Thoracic aorta (tissue), 2 donors: ENCODE results near the gene EEFSEC. TPM values are rescaled to one million over a fixed set of nuclear protein-coding genes. Genes with fewer than 3 reads are reported as not detected.

Experiments used
- ATAC-seq: fragments of 150-250 bp; one replicate; pipeline ENCODE4 v1.8.0; 2017; ENCODE audit warnings: low read depth; ENCODE audit not compliant: insufficient number of reproducible peaks, low FRiP score
- DNase-seq: peaks from one replicate; pipeline ENCODE4 v3.0.0-alpha.2; 2020; ENCODE audit warnings: low spot score
- H3K27ac ChIP-seq, 2 donors: fragments of 200-600 bp; sonication (generic); 1 replicate in 1 of 2; 2 replicates in 1 of 2; pipeline ENCODE4 v1.5.1; 2016; ENCODE audit warnings: mild to moderate bottlenecking in 2 of 2, moderate library complexity in 2 of 2
- H3K27me3 ChIP-seq: fragments of 200-600 bp; sonication (generic); replicated peaks from 2 replicates; pipeline ENCODE4 v1.6.0; 2016; ENCODE audit warnings: mild to moderate bottlenecking; ENCODE audit not compliant: insufficient read depth
- H3K36me3 ChIP-seq: fragments of 200-600 bp; sonication (generic); one replicate; pipeline ENCODE4 v1.5.1; 2016
- H3K4me1 ChIP-seq, 2 donors: fragments of 200-600 bp; sonication (generic); 1 replicate in 1 of 2; 2 replicates in 1 of 2; pipeline versions ENCODE4 v1.5.1 to v1.6.0; 2016; ENCODE audit warnings: low read depth in 2 of 2, mild to moderate bottlenecking in 1 of 2; ENCODE audit not compliant: control insufficient read depth in 1 of 2
- H3K4me3 ChIP-seq: fragments of 200-600 bp; sonication (generic); 2 replicates; pipeline ENCODE4 v1.5.1; 2016; ENCODE audit warnings: mild to moderate bottlenecking
- H3K9me3 ChIP-seq: fragments of 200-600 bp; sonication (generic); 2 replicates; pipeline ENCODE4 v1.5.1; 2016
- total RNA-seq, 2 donors: library from RNA; depleted of rRNA; stranded (reverse); fragments of >200 nt; gene quantifications; one replicate each; pipeline versions ENCODE4 v1.1.0 to v1.2.3, GENCODE V29; 2016
- TF ChIP-seq, protein P1 (sequence below): fragments of 200-600 bp; sonication (generic); IDR thresholded peaks from one replicate; pipeline ENCODE4 v1.5.1; 2019; ENCODE audit warnings: antibody characterized with exemption

The EEFSEC gene
- total RNA-seq, 2 donors from 2014 or later, result 16.1 to 17.5 TPM

DNA sequence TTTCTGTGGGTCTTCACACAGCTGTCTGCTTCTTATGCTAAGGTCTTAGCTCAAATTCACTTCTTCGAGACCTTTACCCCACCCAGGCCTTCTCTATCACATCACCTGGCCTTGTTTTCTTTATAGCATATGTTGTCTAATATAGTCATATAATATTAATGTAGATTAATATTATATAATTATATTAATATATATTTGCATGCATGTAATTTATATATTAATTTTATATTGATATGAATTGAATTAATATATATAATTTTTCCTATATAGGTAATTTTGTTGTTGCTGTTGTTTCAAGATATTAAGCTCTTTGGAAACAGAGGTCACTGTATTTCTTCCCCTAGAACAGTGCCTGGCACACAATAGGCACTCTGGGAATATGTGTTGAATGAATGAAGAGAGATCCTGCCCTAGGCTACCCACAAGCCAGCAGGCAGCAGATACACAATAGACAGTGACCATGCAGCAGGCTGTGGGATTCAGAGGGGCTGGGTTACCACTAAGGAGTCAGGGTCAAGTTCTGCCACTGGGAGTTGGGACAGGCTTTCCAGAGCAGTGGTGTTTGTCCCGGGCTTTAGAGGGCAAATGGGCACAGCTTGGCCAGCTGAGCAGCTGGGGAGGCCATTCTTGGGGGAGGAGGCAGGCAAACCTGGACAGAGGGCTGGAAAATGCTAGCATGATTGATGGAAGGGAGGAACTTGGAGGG, 187.1 kb downstream of the EEFSEC start:
- DNase-seq (no peak), ATAC-seq (no peak)
- Histone ChIP-seq H3K36me3 (peaks cover 5% of the 10 kb centered on the region), H3K27me3 (no peaks in the 10 kb centered on the region), H3K27ac (no peak overlapping the region), H3K4me1 (no peaks in the 10 kb centered on the region), H3K9me3 (no peaks in the 10 kb centered on the region), H3K4me3 (no peak overlapping the region)
- TF ChIP-seq, protein P1, sequence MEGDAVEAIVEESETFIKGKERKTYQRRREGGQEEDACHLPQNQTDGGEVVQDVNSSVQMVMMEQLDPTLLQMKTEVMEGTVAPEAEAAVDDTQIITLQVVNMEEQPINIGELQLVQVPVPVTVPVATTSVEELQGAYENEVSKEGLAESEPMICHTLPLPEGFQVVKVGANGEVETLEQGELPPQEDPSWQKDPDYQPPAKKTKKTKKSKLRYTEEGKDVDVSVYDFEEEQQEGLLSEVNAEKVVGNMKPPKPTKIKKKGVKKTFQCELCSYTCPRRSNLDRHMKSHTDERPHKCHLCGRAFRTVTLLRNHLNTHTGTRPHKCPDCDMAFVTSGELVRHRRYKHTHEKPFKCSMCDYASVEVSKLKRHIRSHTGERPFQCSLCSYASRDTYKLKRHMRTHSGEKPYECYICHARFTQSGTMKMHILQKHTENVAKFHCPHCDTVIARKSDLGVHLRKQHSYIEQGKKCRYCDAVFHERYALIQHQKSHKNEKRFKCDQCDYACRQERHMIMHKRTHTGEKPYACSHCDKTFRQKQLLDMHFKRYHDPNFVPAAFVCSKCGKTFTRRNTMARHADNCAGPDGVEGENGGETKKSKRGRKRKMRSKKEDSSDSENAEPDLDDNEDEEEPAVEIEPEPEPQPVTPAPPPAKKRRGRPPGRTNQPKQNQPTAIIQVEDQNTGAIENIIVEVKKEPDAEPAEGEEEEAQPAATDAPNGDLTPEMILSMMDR, result no peak

DNA sequence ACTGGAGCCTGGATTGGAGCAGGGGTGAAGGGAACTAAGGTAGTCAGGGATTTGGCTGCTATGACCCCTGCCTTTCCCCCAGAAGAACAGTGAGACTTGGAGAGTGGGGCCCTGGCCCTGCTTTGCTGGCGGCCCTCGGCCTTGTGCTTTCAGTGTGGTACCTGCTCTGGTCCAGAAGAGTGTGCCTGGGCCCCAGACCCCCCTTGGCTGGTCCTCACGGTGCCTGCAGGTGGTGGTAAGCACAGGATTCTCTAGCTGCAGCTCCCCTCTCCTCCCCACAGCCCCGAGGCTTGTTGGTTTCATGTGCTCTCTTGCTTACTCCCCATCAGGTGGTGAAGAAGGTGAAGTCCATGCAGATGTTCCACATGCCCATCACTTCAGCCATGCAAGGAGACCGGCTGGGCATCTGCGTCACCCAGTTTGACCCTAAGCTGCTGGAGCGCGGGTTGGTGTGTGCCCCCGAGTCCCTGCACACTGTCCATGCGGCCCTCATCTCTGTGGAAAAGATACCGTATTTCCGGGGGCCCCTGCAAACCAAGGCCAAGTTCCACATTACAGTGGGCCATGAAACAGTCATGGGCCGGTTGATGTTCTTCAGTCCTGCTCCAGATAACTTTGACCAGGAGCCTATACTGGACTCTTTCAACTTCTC, 187.7 kb downstream of the EEFSEC start:
- H3K9me3 ChIP-seq, result no peaks in the 10 kb centered on the region
- H3K36me3 ChIP-seq, result peaks cover 5% of the 10 kb centered on the region
- no peaks in the 10 kb centered on the region for H3K4me1 ChIP-seq
- H3K4me3 ChIP-seq, result no peak overlapping the region
- TF ChIP-seq, protein P1, result no peak
- no peaks in the 10 kb centered on the region for H3K27me3 ChIP-seq
- H3K27ac ChIP-seq, result no peak overlapping the region
- ATAC-seq, result no peak
- DNase-seq, result no peak

DNA sequence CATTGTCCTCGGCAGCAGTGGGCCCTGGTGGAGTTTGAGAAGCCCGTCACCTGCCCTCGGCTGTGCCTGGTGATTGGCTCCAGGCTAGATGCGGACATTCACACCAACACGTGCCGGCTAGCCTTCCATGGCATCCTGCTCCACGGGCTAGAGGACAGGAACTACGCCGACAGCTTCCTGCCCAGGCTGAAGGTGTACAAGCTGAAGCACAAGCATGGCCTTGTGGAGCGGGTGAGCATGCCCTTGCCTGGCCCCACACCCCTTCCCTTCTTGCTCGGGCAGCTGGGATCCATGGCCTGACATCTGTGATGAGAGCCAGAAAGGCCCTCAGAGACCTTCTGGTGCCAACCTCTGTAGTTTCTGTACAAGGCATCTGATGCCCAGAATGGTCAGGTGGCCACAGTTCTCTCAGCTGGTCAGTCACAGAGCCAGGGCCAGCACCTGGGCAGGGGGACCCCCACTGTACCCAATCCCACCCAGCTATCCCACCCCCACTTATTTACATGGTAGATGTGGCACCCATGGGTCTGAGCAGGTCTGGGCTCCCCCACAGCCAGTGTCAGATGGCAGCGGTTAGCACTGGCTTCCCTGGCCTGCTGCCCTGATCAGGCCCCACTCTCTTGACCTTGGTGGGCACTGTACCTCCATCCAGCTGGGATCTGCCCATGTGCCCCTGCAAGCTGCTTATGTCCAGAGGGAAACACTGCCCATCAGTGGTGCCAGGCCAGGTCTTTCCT, 188.5 kb downstream of the EEFSEC start:
- no peak for DNase-seq
- ATAC-seq, result no peak
- TF ChIP-seq, protein P1, result no peak
- Histone ChIP-seq H3K27me3 (no peaks in the 10 kb centered on the region), H3K4me1 (no peaks in the 10 kb centered on the region), H3K9me3 (no peaks in the 10 kb centered on the region), H3K36me3 (peaks cover 5% of the 10 kb centered on the region), H3K27ac (no peak overlapping the region), H3K4me3 (no peak overlapping the region)

DNA sequence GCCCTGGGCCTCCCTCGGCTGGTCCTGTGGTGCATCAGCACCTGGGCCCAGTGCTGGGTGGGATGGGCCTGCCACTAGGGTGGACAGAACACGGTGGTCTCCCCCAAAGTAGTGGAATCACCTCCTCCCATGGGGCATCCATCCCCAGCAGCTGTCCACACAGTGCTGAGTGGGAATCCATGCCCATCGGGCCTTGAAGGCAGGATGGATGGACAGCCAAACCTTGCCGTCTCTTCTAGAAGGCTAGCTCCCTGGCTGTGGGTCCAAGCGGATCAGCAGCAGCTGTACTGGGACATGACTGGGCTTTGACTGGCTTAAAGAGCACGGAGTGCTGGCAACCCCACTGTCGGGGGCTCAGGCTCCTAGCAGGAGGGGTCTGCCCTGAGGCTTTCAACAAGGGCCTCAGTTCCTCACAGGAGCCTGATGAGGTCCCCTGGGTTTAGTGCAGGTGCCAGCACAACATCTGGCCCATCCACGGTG, 189.5 kb downstream of the EEFSEC start:
- DNase-seq, result no peak
- Histone ChIP-seq H3K36me3 (peaks cover 5% of the 10 kb centered on the region), H3K27ac (no peak overlapping the region), H3K4me1 (no peaks in the 10 kb centered on the region), H3K27me3 (no peaks in the 10 kb centered on the region), H3K4me3 (no peak overlapping the region), H3K9me3 (no peaks in the 10 kb centered on the region)
- no peak for ATAC-seq
- TF ChIP-seq, protein P1, result no peak
